GM18502 (cell line): Measurements from ENCODE around the gene ASXL3.
A peak's percentile ranks its signal among the peaks of the same experiment; 100 is the strongest.

ENCODE experiments used
- ATAC-seq: cut with Tn5 transposase; IDR thresholded peaks from one replicate; pipeline ENCODE4 v1.9.1; 2021; ENCODE audit warnings: mild to moderate bottlenecking; ENCODE audit not compliant: unreplicated experiment, poor library complexity

Gene ASXL3

DNA sequence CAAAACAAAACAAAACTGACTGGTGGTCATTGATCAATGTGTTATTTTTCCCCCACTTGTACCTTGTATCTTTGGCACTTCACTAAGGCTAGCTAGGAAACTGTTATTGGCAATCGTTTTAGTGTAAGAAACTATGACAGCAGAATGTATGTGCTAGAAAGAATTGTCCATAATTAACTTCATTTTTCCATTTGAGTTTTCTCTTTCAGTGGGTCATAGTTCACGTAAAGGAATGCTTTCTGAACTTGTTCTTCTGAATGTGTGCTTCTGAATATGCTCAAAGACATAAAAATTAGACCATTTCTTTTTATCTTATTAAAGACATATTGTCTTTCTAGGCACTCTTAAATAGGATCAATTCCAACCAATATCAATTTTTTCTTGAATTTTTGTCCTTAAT lies 132.2 kb downstream of the ASXL3 start:
- ATAC-seq, result no peak

DNA sequence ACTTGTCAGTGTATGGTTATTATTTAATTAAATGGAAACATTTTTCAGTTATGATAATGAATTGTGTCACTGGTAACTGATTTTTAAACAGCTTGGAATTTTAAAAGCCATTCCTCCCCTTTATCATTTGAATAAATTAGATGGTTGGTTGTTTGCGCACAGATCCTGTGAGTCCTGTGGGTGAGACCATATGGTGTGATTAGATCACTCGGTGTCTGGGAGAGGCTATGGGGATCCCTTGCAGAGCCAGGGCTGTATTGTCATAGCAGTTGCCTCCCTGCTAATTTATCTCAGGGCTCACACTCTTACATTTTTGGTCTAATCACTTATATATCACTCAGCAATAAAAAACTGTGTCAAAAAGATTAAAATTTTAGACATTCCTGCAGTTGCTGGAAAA lies 133.5 kb downstream of the ASXL3 start:
- no peak for ATAC-seq

DNA sequence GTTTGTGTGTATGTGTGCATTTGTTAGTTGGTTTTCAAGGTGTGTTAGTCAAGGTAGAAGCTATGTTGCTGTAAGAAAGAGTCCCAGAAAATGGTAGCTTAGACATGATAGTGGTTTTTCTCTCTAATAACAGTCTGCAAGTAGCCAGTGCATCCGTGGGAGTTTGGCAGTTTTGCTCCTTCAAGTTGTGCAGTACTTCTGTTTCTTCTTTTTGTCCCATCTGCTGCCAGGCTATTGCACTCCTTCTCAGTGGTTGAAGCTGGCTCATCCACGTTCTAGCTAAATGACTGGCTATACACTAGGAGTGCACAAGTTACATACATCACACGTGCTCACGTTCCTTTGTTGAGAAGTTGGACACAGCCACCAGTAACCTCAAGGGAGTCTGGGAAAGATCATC lies 134.7 kb downstream of the ASXL3 start:
- ATAC-seq, result no peak

- peak; percentile 46 for ATAC-seq
Measured at GRCh38 chr18:33716061-33716683, 138.2 kb downstream of the ASXL3 start.

- no peak for ATAC-seq
Measured at GRCh38 chr18:33717339-33717738, 139.3 kb downstream of the ASXL3 start.

- ATAC-seq, result no peak
Measured at GRCh38 chr18:33720133-33720532, 142.1 kb downstream of the ASXL3 start.

DNA sequence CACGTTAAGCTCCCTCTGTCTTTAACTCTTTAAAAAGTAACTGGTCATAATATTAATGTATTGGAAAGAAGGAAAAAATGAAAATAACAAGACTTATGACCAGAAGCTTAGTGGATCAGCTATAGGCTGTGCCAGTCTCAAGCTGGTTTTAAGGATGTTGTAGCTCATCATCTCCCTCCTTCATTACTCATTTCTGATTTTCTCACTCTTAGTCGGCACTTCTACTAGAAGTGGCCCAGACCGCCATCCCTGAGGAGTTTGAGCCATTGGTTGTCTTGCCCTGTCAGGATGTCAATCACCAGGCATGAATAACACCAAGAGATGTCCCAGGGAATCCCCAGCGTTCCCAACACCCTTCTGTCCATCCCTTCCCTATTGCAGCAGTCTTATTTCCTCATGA lies 151.5 kb downstream of the ASXL3 start:
- ATAC-seq, result peak; percentile 38

- ATAC-seq, result no peak
Measured at GRCh38 chr18:33733376-33733775, 155.4 kb downstream of the ASXL3 start.

DNA sequence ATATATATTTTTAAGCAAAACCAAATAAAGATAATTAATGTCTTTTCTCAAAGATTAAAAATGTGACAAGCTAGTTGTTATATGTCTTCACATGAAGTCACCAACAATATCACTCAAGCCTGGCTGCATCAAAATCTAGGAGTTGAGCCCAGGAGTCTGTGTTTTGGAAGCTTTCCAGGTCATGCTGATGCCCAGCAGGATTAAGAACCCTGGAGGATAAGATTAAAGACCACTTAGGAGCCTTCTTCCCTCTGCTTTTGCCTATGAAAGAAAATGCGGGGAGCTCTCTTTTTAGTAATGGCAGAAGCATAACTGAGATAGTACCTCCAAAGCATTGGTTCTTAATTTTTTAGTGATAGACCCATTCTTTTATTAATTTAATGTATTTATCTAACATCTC lies 157.4 kb downstream of the ASXL3 start:
- no peak for ATAC-seq

GRCh38 chr18:33741760-33742159 lies 163.7 kb downstream of the ASXL3 start:
- ATAC-seq, result no peak

- no peak for ATAC-seq
Measured at GRCh38 chr18:33744032-33744697, 166.1 kb downstream of the ASXL3 start.

DNA sequence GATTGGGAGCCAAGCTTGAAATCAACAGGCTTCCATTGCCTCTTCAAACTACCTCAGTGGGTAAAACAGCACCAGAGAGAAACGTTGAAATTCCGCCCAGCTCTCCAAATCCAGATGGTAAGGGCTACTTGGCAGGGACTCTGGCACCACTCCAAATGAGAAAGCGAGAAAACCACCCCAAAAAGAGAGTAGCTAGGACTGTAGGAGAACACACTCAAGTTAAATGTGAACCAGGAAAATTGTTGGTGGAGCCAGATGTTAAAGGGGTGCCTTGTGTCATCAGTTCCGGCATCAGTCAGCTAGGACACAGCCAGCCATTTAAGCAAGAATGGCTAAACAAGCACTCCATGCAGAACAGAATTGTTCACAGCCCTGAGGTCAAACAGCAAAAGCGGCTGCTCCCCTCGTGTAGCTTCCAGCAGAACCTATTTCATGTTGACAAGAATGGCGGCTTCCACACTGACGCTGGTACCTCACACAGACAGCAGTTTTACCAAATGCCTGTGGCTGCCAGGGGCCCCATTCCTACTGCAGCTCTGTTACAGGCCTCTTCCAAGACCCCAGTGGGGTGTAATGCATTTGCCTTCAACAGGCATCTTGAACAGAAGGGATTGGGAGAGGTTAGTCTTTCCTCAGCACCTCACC lies 167.3 kb downstream of the ASXL3 start:
- no peak for ATAC-seq

DNA sequence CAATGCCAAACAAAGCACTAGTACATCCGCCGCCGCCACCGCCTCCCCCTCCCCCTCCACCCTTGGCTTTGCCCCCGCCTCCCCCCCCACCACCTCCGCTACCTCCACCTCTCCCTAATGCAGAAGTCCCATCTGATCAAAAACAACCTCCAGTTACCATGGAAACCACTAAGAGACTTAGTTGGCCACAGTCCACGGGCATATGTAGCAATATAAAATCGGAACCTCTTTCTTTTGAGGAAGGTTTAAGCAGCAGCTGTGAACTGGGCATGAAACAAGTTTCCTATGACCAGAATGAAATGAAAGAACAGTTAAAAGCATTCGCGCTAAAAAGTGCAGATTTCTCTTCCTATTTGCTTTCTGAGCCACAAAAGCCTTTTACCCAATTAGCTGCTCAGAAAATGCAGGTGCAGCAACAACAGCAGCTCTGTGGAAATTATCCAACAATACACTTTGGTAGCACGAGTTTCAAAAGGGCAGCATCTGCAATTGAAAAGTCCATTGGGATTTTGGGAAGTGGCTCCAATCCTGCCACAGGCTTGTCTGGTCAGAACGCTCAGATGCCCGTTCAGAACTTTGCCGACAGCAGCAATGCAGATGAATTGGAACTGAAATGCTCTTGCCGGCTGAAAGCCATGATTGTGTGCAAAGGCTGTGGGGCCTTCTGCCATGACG lies 168.0 kb downstream of the ASXL3 start:
- no peak for ATAC-seq

GRCh38 chr18:33749834-33750233 lies 171.8 kb downstream of the ASXL3 start:
- ATAC-seq, result no peak

GRCh38 chr18:33750366-33750765 lies 172.3 kb downstream of the ASXL3 start:
- ATAC-seq, result no peak

DNA sequence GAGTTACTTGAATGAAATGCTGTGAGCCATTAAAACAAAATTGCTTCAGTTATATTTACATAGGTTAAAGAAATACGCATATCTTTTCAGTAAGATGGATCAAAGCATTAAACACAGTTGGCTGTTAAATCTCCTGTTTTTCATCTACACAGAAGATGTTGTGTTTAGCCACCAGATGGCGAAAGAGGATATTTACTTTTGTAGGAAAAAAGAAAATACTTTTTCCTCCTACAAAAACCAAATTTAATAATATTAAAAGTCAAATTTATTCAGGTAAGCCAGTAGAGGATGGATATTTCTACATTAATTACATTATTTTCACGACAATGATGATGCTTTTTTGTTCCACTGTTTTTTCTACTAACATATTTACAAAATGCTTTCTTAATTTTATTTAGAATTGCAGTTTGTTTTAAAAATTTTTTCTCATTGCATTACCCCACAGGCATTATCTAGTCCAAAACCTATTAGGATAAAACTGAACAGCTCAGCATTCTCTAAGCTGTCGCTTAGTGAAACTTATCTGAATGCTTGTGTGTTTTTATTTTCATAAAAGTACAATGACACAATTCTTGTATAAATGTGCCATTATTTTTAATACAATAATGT lies 173.7 kb downstream of the ASXL3 start:
- ATAC-seq, result no peak

GRCh38 chr18:33755391-33755790 lies 177.4 kb downstream of the ASXL3 start:
- no peak for ATAC-seq

DNA sequence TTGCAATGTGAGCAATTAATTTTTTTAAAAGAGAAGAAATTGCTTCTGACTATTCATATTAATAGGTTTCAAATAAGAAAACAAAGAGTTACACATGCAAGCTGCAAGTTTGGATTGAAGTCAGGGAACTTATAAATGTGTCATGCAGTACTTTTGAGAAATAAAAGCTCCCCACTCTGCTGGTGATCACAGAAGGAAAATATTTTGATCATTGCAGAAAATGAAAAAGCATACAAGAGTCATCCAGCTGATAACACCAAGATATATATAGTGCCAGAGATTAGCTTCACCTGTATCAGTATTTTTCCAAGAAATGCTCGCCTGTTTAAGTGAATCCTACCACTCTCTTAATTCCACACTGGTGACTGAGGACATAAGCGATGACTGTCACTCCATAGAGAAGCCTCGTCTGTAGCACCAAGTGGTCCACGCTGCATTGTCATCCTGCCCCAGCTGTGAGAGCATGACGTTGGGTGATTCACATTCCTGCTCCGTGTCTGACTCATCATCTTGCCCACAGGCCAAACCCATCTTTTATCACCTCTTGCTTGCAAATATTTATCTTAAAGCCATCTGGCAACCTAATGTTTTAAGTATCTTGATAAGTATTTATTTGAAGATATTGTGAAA lies 178.0 kb downstream of the ASXL3 start:
- no peak for ATAC-seq

- ATAC-seq, result no peak
Measured at GRCh38 chr18:33757037-33757436, 179.0 kb downstream of the ASXL3 start.

DNA sequence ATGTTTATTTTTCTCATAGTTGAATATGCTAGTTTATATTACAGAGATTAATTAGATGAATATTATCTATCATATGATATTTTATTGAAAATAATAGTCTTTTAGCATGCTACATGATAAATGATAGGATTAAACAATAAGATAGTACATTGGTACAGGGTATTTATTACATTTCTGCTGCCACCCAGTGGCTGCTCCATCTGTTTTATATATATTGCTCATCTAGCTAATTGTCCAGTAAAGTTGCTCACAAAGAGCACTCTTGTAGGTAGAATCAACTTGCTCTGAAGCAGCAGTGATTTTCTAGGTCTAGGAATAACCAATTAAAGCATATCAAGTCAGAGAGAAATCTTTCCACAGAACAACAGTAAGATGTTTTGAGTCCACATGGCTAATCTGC lies 183.3 kb downstream of the ASXL3 start:
- ATAC-seq, result peak; percentile 49
